Body of pancreas (tissue), 4 donors: ENCODE results near the gene AKNAD1.

Experiments
- CTCF ChIP-seq, 7 experiments: fragments of 450-650 bp in 4 of 7; fragments of 200-600 bp in 3 of 7; sonication (generic) in 3 of 7; IDR thresholded peaks; one replicate each; pipeline ENCODE4 v1.5.1; 2016 to 2019; ENCODE audit warnings: antibody characterized with exemption in 7 of 7
- POLR2A ChIP-seq, 3 donors: fragments of 450-650 bp; IDR thresholded peaks; one replicate each; pipeline ENCODE4 v1.6.1; 2016; ENCODE audit warnings: antibody characterized with exemption in 3 of 3, mild to moderate bottlenecking in 2 of 3

GRCh38 chr1:108819878-108820277, 37.0 kb downstream of the AKNAD1 start:
- no peak for TF ChIP-seq CTCF (IDR thresholded peaks at IDR 0.05)
- no peak for TF ChIP-seq POLR2A (IDR thresholded peaks at IDR 0.05)
